ENCODE data around the gene OTOF.
A peak's percentile ranks its signal among the peaks of the same experiment; 100 is the strongest.
"Not testable (repeated sequence)": the region's sequence is repeated elsewhere in the genome, so short reads cannot be mapped to it uniquely, and the experiment has no call there.

OTOF gene

DNA sequence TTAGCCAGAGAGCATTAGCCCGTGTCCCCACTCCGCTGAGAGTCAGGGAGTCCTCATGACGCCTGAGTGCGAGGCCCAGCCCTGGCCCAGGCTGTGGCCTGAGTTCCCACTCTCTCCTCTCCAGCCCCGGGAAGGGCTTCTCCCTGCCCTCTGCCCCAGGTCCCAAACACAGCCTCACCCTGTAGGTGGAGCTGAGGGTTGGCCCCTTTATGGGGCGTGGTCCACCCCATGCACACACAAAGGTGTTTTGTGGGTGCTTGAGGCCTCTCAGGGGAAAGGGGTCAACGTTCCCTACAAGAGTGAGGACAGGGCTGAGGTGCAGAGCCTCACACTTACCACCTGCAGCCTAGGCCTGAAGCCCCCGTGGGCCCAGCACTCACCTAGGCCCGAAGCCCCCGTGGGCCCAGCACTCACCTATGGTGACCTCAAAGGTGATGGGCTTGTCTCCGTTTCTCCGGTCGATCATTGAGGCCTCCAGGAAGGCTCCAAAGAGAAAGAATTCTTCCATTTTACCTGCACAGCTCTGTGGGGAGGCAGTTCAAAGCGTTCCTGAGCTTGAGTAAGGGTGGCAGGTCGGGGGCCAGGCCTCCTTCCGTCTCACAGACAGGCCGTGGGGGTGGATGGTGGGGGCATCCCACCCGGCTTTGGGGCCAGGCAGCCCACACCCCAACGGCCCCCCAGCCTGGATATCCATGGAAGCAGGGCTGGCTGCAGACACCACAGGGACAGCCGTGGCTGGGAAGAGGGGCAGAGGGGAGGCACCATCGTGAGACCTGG, 2.1 kb upstream of the OTOF start:
- DNase-seq, result no peak

GRCh38 chr2:26479131-26479788, 1.3 kb upstream of the OTOF start:
- no peak for DNase-seq

DNA sequence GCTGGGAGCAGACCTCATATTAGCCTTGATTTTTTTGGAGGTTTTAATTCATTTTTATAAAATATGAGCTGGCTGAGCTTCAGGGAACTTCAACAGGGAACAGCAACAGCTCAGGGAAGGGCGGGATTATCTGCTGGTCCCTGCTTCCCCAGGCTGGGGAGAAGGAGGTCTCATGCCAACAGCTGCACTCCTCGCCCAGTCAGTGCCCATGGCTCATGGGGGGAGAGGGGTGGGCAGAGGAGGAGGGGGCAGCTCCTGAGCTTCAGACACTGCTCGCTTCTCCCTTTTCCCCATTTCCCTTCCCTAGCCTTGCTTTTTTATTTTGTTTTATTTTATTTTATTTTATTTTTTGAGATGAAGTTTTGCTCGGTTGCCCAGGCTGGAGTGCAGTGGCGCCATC, 442 bp upstream of the OTOF start:
- no peak for DNase-seq

- no peak for DNase-seq
Measured at GRCh38 chr2:26477126-26477910, 606 bp downstream of the OTOF start.

GRCh38 chr2:26475832-26476501, 2.0 kb downstream of the OTOF start:
- DNase-seq, result no peak

DNA sequence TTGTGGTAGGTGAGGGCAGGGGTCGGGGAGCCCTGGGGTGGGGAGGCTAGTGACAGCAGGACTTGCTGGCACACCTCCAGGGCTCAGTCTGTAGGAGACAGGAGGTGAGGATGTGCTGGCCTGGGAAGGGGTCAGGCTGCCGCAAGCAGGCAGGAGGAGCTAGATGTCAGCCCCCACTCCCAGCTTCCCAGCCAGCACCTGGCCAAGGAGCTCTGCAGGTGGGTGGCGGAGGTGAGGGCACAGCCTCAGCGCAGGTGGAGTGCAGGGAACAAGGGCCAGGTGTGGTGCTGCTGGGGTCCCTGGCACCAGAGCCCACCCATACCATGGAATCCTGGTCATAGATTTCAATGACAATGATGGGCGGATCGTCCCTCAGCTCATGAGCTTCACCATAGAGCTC, 2.9 kb downstream of the OTOF start:
- no peak for DNase-seq

DNA sequence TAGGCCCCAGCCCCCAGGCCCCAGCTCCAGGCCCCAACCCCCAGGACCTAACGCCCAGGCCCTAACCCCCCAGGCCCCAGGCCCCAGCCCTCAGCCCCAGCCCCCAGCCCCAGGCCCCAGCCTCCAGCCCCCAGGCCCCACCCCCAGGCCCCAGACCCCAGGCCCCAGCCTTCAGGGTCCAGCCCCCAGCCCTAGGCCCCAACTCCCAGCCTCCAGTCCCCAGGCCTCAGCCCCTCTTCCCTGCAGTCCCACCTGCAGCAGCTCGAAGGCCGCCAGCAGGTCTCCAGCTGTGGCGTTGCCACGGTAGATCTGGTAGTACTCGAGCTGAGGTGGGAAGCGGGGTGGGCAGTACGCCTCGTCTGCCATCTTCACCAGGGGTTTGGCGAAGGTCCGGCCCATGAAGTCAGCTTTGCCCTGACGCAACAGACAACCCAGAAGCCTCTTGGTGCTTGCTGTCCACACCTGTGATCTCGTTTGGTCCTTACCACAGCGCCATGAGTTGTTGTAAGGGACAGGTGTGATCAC, 3.6 kb downstream of the OTOF start:
- no peak for DNase-seq

GRCh38 chr2:26473796-26474195, 4.1 kb downstream of the OTOF start:
- DNase-seq, result no peak

GRCh38 chr2:26472821-26473655, 4.9 kb downstream of the OTOF start:
- DNase-seq, result no peak

DNA sequence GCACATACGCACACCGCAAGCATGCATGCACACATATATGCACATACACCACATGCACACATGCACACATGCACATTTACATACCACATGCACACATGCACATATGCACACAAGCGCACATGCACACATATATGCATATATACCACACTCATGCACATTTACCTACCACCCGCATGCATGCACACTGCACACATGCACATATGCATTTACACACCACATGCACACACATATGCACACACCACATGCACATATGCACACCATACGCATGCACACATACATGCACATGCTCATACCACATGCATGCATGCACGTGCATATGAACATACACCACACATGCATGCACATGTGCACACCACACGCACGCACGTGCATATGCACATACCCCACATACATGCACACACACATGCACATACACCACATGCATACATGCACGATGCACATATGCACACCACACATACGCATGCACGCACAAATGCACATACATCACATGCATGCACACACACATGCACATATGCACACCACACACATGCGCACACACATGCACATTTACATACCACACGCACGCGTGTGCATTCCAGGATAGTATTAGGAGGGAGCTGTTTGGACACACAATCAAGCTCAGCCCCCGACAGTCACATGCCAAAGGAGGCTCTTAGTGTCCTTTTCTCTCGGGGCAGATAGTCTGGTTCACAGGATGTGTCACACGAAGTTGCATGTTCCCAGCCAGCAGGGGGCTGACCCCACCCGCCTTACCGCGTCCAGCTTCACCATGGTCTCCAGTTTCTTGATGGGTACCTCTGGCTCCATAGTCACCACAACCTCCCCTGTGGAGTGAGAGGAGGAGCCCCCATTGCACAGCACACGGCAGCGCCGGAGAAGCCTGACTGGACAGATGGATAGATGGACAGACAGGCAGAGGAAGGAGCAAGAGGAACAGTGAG, 5.9 kb downstream of the OTOF start:
- no peak for DNase-seq

DNA sequence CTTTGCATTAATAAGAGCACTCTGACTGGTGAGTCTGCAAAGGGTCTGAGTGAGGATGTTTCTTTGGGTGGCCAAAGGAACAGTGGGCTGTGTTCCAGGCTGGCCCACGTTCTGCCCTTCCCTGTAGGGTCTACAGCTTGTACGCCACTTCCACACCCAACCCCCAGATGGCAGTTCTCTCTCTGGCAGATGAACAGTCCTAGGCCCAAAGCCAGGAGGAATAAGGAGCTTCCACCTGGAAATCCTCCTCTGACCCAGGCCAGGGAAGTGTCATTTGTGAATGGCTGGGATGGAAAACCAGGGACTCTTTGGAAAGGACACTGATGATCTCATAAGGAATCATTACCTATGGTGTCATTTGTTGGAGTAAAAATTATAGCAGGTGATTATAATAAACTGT, 6.6 kb downstream of the OTOF start:
- DNase-seq, result peak; percentile 11

DNA sequence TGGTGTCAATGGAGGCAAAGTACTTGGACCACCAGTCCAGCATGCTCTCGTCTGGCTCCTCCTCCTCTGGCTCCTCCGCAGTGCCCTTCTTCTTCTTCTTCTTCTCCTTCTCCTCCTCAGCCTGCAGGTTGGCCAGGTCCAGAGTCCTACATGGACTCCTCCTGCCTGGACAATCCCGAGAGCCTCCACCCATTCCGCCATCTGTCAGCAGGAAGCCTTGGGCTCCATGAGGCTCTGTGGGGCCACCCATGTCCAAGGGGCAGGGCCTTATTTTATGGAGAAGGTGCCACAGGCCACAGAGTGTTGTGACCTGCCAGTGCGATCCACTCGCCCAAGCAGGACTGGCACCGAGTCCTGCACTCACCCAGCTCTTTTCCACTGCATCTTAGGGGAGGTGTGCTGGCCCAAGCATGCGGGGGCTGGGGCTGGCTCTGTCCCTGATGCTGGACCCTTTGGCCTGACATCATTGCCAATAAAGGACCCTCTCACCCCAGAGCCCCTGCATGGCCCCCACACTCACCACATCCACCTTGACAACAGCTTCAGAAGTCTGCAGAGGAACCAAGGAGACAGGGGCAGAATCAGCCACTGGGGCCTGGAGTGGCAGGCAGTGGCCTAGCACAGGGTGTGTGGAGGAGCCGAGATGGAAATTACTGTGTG, 7.2 kb downstream of the OTOF start:
- DNase-seq, result no peak

GRCh38 chr2:26469955-26470354, 8.0 kb downstream of the OTOF start:
- no peak for DNase-seq

DNA sequence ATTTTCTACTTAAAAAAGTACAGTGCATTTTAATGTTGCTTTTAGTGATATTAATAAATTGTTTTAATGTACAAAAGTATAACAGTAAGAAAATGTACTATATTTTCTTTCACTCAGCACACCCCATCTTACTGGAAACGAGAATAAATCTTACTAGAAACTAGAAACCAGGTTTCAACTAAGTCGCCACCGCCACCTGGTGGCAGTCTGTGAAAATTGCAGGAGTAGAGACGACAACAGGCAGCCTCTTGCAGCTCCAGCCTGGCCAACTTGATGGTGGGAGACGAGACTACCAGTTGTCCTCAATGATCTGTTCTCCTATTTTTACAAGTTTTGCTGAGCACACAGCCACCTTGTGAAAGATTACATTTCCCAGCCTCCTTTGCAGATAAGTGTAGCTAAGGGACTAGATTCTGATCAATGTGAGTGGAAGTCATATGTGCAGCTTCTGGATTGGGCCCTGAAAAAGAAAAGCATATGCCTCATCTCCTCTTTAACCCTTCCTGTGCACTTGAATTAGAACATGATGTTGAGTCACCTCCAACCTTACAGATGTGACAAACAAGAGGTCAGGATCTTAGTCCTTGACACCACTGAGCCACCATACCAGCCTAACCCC, 8.7 kb downstream of the OTOF start:
- DNase-seq, result no peak

DNA sequence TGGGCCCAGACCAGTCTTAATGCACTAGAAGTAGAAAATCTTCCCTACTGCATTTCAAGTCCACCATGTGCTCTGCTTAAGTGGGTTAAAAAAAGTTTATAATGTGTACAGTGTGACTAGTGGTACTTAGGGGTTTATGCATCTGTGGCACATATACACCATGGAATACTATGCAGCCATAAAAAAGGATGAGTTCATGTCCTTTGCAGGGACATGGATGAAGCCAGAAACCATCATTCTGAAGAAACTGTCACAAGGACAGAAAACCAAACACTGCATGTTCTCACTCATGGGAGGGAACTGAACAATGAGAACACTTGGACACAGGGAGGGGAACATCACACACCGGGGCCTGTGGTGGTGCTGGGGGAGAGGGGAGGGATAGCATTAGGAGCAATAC, 9.4 kb downstream of the OTOF start:
- not testable (repeated sequence) for DNase-seq

- DNase-seq, result no peak
Measured at GRCh38 chr2:26466662-26467310, 11.1 kb downstream of the OTOF start.

DNA sequence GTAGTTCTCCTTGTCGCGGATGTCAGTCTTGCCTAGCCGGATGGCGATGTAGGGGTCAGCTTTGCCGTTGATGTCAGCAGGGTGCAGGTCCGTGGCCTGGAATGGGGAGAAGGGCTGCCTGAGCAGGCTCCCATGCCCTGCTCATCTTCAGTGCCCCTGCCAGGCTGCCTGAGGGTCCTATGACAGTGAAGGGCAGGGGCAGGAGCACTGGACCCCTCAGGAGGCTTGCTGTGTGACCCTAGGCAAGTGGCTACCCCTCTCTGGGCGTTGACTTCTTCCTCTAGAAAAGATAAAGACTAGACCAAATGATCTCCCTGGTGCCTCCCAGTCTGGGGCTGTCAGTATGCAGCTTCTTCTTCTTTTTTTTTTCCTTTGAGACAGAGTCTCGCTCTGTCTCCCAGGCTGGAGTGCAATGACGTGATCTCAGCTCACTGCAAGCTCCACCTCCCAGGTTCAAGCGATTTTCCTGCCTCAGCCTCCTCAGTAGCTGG, 11.9 kb downstream of the OTOF start:
- DNase-seq, result no peak

- DNase-seq, result no peak
Measured at GRCh38 chr2:26465266-26465925, 12.5 kb downstream of the OTOF start.

Data from NCI-H1092 (cell line).